Non-pigmented ciliary epithelial cell (primary cell): Measurements from ENCODE around the gene TCP11L1.
"Not testable (repeated sequence)": the region's sequence is repeated elsewhere in the genome, so short reads cannot be mapped to it uniquely, and the experiment has no call there.

Experiments used
- DNase-seq: peaks from one replicate; pipeline ENCODE4 v3.0.0-alpha.2; 2010; ENCODE audit warnings: low read depth

The TCP11L1 gene

GRCh38 chr11:33033493-33033892, 5.9 kb upstream of the TCP11L1 start:
- DNase-seq, result no peak

GRCh38 chr11:33035011-33035410, 4.4 kb upstream of the TCP11L1 start:
- no peak for DNase-seq

- DNase-seq, result no peak
These were observed 875 bp downstream of the TCP11L1 start for GRCh38 chr11:33040033-33040861.

- no peak for DNase-seq
These were observed 1.6 kb downstream of the TCP11L1 start for GRCh38 chr11:33040862-33041453.

GRCh38 chr11:33043221-33043830, 4.0 kb downstream of the TCP11L1 start:
- DNase-seq, result no peak

GRCh38 chr11:33044285-33044756, 4.9 kb downstream of the TCP11L1 start:
- DNase-seq, result no peak

GRCh38 chr11:33045551-33046255, 6.3 kb downstream of the TCP11L1 start:
- no peak for DNase-seq

- not testable (repeated sequence) for DNase-seq
These were observed 9.3 kb downstream of the TCP11L1 start for GRCh38 chr11:33048701-33049100.

- not testable (repeated sequence) for DNase-seq
These were observed 10.4 kb downstream of the TCP11L1 start for GRCh38 chr11:33049565-33050408.

GRCh38 chr11:33052231-33052630, 12.9 kb downstream of the TCP11L1 start:
- no peak for DNase-seq

- no peak for DNase-seq
These were observed 16.0 kb downstream of the TCP11L1 start for GRCh38 chr11:33055375-33055774.

- no peak for DNase-seq
These were observed 17.9 kb downstream of the TCP11L1 start for GRCh38 chr11:33057284-33057683.

- no peak for DNase-seq
These were observed 20.1 kb downstream of the TCP11L1 start for GRCh38 chr11:33059331-33060007.

GRCh38 chr11:33060271-33060670, 20.9 kb downstream of the TCP11L1 start:
- no peak for DNase-seq

GRCh38 chr11:33062137-33062536, 22.8 kb downstream of the TCP11L1 start:
- DNase-seq, result no peak

- no peak for DNase-seq
These were observed 24.0 kb downstream of the TCP11L1 start for GRCh38 chr11:33063326-33063881.

GRCh38 chr11:33064033-33064825, 24.9 kb downstream of the TCP11L1 start:
- no peak for DNase-seq

GRCh38 chr11:33064866-33065265, 25.5 kb downstream of the TCP11L1 start:
- no peak for DNase-seq

- no peak for DNase-seq
These were observed 26.2 kb downstream of the TCP11L1 start for GRCh38 chr11:33065445-33066178.
